HG03060 (cell line): ENCODE data around the gene TMEM132D.

Experiments
- ATAC-seq: cut with Tn5 transposase; IDR thresholded peaks from one replicate; pipeline ENCODE4 v1.9.1; 2021; ENCODE audit warnings: low read depth, moderate number of reproducible peaks; ENCODE audit not compliant: unreplicated experiment

TMEM132D gene

GRCh38 chr12:129827102-129827865 is 76.5 kb downstream of the TMEM132D start:
- ATAC-seq, result no peak

GRCh38 chr12:129826273-129826672 is 77.6 kb downstream of the TMEM132D start:
- ATAC-seq, result no peak

GRCh38 chr12:129825316-129825715 is 78.5 kb downstream of the TMEM132D start:
- ATAC-seq, result no peak

- no peak for ATAC-seq
Observed at GRCh38 chr12:129821964-129822363, 81.9 kb downstream of the TMEM132D start.

- ATAC-seq, result no peak
Observed at GRCh38 chr12:129819391-129819790, 84.4 kb downstream of the TMEM132D start.

- ATAC-seq, result no peak
Observed at GRCh38 chr12:129815846-129816245, 88.0 kb downstream of the TMEM132D start.

- ATAC-seq, result no peak
Observed at GRCh38 chr12:129811963-129812362, 91.9 kb downstream of the TMEM132D start.

GRCh38 chr12:129807136-129807535 is 96.7 kb downstream of the TMEM132D start:
- ATAC-seq, result no peak

GRCh38 chr12:129791396-129791795 is 112.4 kb downstream of the TMEM132D start:
- no peak for ATAC-seq

- no peak for ATAC-seq
Observed at GRCh38 chr12:129790930-129791329, 112.9 kb downstream of the TMEM132D start.

GRCh38 chr12:129790331-129790730 is 113.5 kb downstream of the TMEM132D start:
- ATAC-seq, result no peak

GRCh38 chr12:129789921-129790320 is 113.9 kb downstream of the TMEM132D start:
- no peak for ATAC-seq

- ATAC-seq, result no peak
Observed at GRCh38 chr12:129788506-129789084, 115.2 kb downstream of the TMEM132D start.

GRCh38 chr12:129779989-129780388 is 123.8 kb downstream of the TMEM132D start:
- no peak for ATAC-seq

- ATAC-seq, result no peak
Observed at GRCh38 chr12:129779033-129779432, 124.8 kb downstream of the TMEM132D start.

- no peak for ATAC-seq
Observed at GRCh38 chr12:129776977-129777667, 126.7 kb downstream of the TMEM132D start.

- ATAC-seq, result no peak
Observed at GRCh38 chr12:129772501-129773493, 131.0 kb downstream of the TMEM132D start.

- ATAC-seq, result no peak
Observed at GRCh38 chr12:129771238-129771637, 132.6 kb downstream of the TMEM132D start.

GRCh38 chr12:129765719-129766118 is 138.1 kb downstream of the TMEM132D start:
- no peak for ATAC-seq

- ATAC-seq, result no peak
Observed at GRCh38 chr12:129762436-129762835, 141.4 kb downstream of the TMEM132D start.
